OCI-LY3 (cell line): ENCODE results near the gene EHD2.

ENCODE experiments used
- H2AFZ ChIP-seq: fragments of 200-600, 300-600 bp; shearing (Covaris generic); 2 replicates; pipeline ENCODE4 v1.6.0; 2014; ENCODE audit warnings: antibody characterized with exemption, low read depth, low read length
- H3K27ac ChIP-seq: fragments of 200-600, 300-600 bp; sonication (generic); 2 replicates; pipeline ENCODE4 v1.5.1; 2014; ENCODE audit warnings: mild to moderate bottlenecking, low read length, moderate library complexity, mixed read lengths
- H3K27me3 ChIP-seq: fragments of 200-600, 300-600 bp; sonication (generic); 2 replicates; pipeline ENCODE4 v1.6.1; 2014; ENCODE audit warnings: low read depth, low read length, mixed read lengths
- H3K36me3 ChIP-seq: fragments of 200-600, 300-600 bp; sonication (generic); replicated peaks from 2 replicates; pipeline ENCODE3; 2014; ENCODE audit warnings: low read depth, low read length, mixed read lengths
- H3K4me1 ChIP-seq: fragments of 300-600, 200-600 bp; sonication (generic); 2 replicates; pipeline ENCODE4 v1.6.1; 2014; ENCODE audit warnings: low read length, mixed read lengths
- H3K4me2 ChIP-seq: fragments of 200-600, 300-600 bp; sonication (generic); 2 replicates; pipeline ENCODE4 v1.6.1; 2014; ENCODE audit warnings: low read length, mixed read lengths
- H3K4me3 ChIP-seq: fragments of 300-600, 200-600 bp; sonication (generic); 2 replicates; pipeline ENCODE4 v1.5.1; 2014; ENCODE audit warnings: antibody characterized with exemption, mild to moderate bottlenecking, low read length, moderate library complexity
- H3K79me2 ChIP-seq: fragments of 300-600, 200-600 bp; shearing (Covaris generic); 2 replicates; pipeline ENCODE4 v1.6.1; 2014; ENCODE audit warnings: mild to moderate bottlenecking, low read length, mixed read lengths
- H3K9ac ChIP-seq: fragments of 300-600, 200-600 bp; shearing (Covaris generic); 2 replicates; pipeline ENCODE4 v1.6.0; 2014; ENCODE audit warnings: mild to moderate bottlenecking, low read length, moderate library complexity
- H3K9me3 ChIP-seq: fragments of 200-600, 300-600 bp; shearing (Covaris generic); 2 replicates; pipeline ENCODE4 v1.6.1; 2014; ENCODE audit warnings: low read length, mixed read lengths; ENCODE audit not compliant: insufficient read depth
- H4K20me1 ChIP-seq: fragments of 200-600, 300-600 bp; sonication (generic); 2 replicates; pipeline ENCODE4 v1.6.1; 2016; ENCODE audit warnings: low read length, mixed read lengths; ENCODE audit not compliant: insufficient read depth
- EZH2phosphoT487 ChIP-seq: fragments of 200-600 bp; shearing (Covaris generic); IDR thresholded peaks from 2 replicates; pipeline ENCODE4 v1.6.1; 2018; ENCODE audit warnings: antibody characterized with exemption, mixed run types, low read depth
- TF ChIP-seq, protein P1 (sequence below): fragments of 200-600, 300-600 bp; sonication (generic); IDR thresholded peaks from 2 replicates; pipeline ENCODE4 v1.5.1; 2014; ENCODE audit warnings: antibody characterized with exemption, low read length, low read depth

EHD2 gene

DNA sequence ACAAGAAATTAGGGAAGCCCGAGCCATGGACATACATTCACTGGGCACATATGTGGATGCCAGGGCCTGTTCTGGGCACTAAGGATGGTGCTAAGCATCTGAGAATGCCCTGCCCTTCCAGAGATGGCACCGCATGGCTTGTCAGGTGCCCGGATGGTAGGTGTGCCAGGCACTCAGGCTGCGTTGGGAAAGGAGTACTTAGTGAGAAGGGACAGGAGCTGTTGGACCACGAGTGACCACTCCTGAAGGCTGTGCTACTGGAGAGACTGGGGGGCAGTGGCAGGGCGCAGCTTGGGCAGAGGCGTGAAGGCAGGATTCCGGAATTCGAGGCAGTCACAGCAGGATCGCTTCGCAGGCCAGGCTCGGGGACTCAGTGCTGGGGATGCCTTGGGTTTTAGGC is 38.0 kb upstream of the EHD2 start:
- H3K27ac ChIP-seq = no peak overlapping the region
- H3K4me2 ChIP-seq = no peak overlapping the region
- H3K36me3 ChIP-seq = peaks cover 25% of the 10 kb centered on the region
- no peaks in the 10 kb centered on the region for H3K9me3 ChIP-seq
- no peak overlapping the region for H3K9ac ChIP-seq
- no peak for TF ChIP-seq EZH2phosphoT487
- TF ChIP-seq, protein P1, sequence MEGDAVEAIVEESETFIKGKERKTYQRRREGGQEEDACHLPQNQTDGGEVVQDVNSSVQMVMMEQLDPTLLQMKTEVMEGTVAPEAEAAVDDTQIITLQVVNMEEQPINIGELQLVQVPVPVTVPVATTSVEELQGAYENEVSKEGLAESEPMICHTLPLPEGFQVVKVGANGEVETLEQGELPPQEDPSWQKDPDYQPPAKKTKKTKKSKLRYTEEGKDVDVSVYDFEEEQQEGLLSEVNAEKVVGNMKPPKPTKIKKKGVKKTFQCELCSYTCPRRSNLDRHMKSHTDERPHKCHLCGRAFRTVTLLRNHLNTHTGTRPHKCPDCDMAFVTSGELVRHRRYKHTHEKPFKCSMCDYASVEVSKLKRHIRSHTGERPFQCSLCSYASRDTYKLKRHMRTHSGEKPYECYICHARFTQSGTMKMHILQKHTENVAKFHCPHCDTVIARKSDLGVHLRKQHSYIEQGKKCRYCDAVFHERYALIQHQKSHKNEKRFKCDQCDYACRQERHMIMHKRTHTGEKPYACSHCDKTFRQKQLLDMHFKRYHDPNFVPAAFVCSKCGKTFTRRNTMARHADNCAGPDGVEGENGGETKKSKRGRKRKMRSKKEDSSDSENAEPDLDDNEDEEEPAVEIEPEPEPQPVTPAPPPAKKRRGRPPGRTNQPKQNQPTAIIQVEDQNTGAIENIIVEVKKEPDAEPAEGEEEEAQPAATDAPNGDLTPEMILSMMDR = no peak
- H2AFZ ChIP-seq = no peak overlapping the region
- H3K4me3 ChIP-seq = no peak overlapping the region
- H4K20me1 ChIP-seq = 0 out of 2 replicates have a peak, but pooled peaks cover 13% of the 10 kb centered on the region
- no peaks in the 10 kb centered on the region for H3K4me1 ChIP-seq
- H3K27me3 ChIP-seq = no peaks in the 10 kb centered on the region
- H3K79me2 ChIP-seq = no peaks in the 10 kb centered on the region; the same call in 1 of the 2 replicates

GRCh38 chr19:47675859-47676258 is 37.4 kb upstream of the EHD2 start:
- Histone ChIP-seq H4K20me1 (0 out of 2 replicates have a peak, but pooled peaks cover 13% of the 10 kb centered on the region), H3K79me2 (no peaks in the 10 kb centered on the region), H3K4me3 (no peak overlapping the region), H3K9ac (no peak overlapping the region), H3K36me3 (peaks cover 26% of the 10 kb centered on the region), H3K4me1 (no peaks in the 10 kb centered on the region), H3K9me3 (no peaks in the 10 kb centered on the region), H2AFZ (no peak overlapping the region), H3K27ac (no peak overlapping the region), H3K4me2 (no peak overlapping the region), H3K27me3 (no peaks in the 10 kb centered on the region)
- no peak for TF ChIP-seq EZH2phosphoT487
- TF ChIP-seq, protein P1 = no peak

DNA sequence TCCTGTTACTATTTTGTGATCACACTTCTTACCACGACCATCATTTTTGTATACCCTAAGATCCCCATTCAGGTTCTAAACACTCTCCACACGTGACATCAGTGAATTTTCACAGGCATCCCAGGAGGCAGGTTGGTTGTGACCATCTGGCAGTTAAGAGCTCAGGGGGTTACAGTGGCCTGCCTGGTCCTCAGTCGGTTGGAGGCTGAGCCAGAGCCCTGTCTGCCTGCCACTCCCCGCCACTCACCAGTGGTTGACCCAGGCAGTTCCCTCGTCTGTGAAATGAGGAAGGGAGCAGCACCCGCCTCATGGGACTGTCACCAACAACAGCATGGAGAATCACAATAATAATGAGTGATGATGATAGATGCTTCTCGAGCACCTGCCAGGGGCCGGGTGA is 36.4 kb upstream of the EHD2 start:
- H3K36me3 ChIP-seq = peaks cover 26% of the 10 kb centered on the region
- H2AFZ ChIP-seq = no peak overlapping the region
- H3K27ac ChIP-seq = no peak overlapping the region
- H3K27me3 ChIP-seq = no peaks in the 10 kb centered on the region
- H3K9ac ChIP-seq = no peak overlapping the region
- TF ChIP-seq EZH2phosphoT487 = no peak
- TF ChIP-seq, protein P1 = no peak
- H3K9me3 ChIP-seq = no peaks in the 10 kb centered on the region
- H3K4me2 ChIP-seq = no peak overlapping the region
- no peaks in the 10 kb centered on the region for H3K79me2 ChIP-seq
- H3K4me3 ChIP-seq = no peak overlapping the region
- no peaks in the 10 kb centered on the region for H3K4me1 ChIP-seq
- 0 out of 2 replicates have a peak, but pooled peaks cover 10% of the 10 kb centered on the region for H4K20me1 ChIP-seq

GRCh38 chr19:47679251-47679900 is 33.8 kb upstream of the EHD2 start:
- Histone ChIP-seq H3K79me2 (no peaks in the 10 kb centered on the region), H3K4me1 (no peaks in the 10 kb centered on the region), H3K4me3 (no peak overlapping the region), H3K27ac (no peak overlapping the region), H3K4me2 (no peak overlapping the region), H3K9me3 (no peaks in the 10 kb centered on the region), H3K36me3 (peaks cover 19% of the 10 kb centered on the region), H3K27me3 (no peaks in the 10 kb centered on the region), H3K9ac (no peak overlapping the region), H4K20me1 (0 out of 2 replicates have a peak, but pooled peaks cover 3% of the 10 kb centered on the region), H2AFZ (no peak overlapping the region)
- TF ChIP-seq EZH2phosphoT487 = no peak
